Renal cortical epithelial cell (primary cell): Measurements from ENCODE around the gene NSUN4. TPM values are rescaled to one million over a fixed set of nuclear protein-coding genes. Genes with fewer than 3 reads are reported as not detected.
"Not testable (repeated sequence)": the region's sequence is repeated elsewhere in the genome, so short reads cannot be mapped to it uniquely, and the experiment has no call there.

Experiments used
- DNase-seq: peaks from one replicate; pipeline ENCODE4 v3.0.0-alpha.2; 2011; ENCODE audit warnings: low read depth
- total RNA-seq: library from RNA; depleted of rRNA; stranded (reverse); fragments of >200 nt; gene quantifications from 2 replicates; pipeline ENCODE4 v1.2.3, GENCODE V29; 2014

NSUN4 gene
- total RNA-seq, 1 donor from 2014 or later: 27.4 TPM

DNA sequence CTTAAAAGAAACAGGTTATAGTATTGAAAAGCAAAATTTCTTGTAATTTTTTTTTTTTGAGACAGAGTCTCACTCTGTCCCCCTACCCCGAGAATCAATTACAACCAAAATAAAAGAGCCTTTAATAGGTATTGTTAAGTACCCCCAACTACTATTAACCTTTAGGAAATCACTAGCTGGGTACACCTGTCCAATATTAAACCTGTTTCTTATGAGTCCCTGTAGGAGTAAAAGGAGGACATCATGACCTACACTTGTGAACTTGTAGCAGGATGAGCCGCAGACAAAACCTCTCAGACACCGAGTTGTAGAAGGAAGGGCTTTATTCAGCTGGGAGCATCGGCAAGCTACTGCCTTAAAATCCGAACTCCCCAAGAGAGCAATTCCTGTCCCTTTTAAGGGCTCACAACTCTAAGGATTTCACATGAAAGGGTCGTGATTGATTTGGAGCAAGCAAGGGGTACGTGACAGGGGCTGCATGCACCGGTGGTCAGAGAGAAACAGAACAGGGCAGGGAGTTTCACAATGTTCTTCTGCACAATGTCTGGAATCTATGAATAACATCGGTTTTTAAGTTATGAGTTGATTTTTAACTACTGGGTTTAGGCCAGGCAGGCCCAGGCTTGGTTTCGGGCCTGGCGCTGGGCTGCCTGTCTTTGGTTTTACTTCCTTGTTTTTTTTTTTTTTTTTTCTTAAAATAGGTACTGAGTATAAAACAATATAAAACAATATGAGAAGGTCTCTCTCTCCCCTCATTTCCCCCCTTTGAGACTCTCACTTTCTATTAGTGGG is 15.1 kb upstream of the NSUN4 start:
- peak; percentile 64 for DNase-seq

DNA sequence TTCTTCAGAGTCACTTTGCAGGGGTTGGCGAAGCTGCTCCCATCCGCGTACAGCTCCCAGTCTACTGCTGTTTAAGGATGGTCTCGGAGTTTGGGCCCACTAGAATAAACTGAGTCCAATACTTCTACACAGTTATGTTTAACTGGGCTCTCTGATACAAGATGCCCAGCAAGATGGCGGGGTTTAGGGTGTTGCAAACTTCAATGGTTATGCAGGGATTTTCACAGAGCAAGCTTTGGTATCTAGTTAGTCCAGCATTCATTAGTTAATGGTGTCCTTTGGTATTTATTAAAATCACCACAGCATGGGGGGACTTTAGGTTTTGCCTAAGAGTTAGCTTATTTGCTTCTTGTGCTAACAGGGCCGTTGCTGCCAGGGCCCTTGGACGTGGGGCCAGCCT is 12.4 kb upstream of the NSUN4 start:
- DNase-seq: not testable (repeated sequence)

DNA sequence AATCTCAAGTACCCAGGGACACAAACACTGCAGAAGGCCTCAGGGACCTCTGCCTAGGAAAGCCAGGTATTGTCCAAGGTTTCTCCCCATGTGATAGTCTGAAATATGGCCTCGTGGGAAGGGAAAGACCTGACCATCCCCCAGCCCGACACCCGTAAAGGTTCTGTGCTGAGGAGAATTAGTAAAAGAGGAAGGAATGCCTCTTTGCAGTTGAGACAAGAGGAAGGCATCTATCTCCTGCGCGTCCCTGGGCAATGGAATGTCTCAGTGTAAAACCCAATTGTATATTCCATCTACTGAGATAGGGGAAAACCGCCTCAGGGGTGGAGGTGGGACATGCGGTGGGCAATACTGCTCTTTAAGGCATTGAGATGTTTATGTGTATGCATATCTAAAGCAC is 10.8 kb upstream of the NSUN4 start:
- not testable (repeated sequence) for DNase-seq

DNA sequence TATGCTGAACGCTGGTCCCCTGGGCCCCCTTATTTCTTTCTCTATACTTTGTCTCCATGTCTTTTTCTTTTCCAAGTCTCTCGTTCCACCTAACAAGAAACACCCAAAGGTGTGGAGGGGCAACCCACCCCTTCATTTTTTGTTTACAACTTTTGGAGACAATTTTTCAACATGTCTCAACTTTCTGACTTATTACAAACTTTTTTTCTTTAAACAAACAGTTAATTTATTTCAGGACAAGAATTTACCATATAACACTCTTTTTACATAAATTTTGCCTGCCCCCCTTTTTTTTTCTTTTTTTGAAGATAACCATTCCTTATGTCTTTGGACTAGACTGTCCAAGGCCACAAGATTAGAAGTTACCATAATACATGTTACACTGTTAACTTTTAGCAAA is 10.2 kb upstream of the NSUN4 start:
- DNase-seq: not testable (repeated sequence)

DNA sequence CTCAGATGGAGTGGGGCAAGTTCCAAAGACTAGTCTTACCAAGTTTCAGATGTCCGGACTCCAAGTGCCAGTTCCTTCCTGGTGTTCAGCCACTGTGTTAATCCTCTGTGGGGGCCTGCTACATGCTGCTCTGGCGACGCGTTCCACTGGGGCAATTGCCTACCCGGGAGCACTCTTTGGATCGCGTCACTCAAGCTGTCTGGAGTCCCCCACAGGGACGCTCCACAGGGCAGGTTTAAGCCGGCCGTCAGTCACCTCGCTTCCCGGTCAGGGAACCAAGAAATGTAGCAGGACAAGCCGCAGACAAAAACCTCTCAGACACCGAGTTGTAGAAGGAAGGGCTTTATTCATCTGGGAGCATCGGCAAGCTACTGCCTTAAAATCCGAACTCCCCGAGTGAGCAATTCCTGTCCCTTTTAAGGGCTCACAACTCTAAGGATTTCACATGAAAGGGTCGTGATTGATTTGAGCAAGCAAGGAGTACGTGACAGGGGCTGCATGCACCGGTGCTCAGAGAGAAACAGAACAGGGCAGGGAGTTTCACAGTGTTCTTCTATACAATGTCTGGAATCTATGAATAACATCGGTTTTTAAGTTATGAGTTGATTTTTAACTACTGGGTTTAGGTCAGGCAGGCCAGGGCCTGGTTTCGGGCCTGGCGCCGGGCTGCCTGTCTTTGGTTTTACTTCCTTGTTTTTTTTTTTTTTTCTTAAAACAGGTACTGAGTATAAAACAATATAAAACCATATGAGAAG is 8.6 kb upstream of the NSUN4 start:
- DNase-seq: peak; percentile 21

DNA sequence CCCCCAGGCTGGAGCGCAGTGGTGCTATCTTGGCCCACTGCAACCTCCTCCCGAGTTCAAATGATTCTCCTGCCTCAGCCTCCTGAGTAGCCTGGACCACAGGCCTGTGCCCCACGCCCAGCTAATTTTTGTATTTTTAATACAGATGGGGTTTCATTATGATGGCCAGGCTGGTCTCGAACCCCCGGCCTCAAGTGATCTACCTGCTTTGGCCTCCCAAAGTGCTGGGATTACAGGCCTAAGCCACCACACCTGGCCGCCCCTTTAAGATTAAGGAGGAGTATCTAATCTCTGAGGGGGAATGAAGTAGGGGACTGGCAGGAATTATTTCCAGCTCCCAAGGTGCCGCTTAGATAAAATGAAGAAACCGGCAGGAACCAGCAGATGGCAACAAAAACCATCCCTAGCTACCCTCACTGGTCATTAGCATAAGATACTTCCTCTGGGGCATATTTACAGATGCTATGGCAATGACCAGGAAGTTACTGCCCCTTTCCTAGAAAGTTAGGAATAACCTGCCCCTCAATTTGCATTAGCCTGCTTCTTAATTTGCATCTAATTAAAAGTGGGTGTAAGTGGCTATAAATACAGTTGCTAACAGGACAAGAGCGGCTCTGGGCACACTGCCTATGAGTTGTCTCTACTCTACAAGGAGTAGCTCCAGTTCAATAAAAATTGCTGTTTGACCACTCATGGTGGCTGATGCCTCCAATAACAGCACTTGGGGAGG is 7.1 kb upstream of the NSUN4 start:
- peak; percentile 83 for DNase-seq

DNA sequence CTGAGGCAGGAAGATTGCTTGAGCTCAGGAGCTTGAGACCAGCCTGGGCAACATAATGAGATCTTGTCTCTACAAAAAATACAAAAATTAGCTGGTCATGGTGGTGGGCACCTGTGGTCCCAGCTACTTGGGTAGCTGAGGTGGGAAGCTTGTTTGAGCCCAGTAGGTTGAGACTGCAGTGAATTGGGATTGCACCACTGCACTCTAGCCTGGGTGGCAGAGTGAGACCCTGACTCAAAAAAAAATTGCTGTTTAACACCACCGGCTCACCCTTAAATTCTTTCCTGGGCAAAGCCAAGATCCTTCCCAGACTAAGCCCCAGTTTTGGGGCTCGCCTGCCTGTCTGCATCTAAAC is 6.6 kb upstream of the NSUN4 start:
- no peak for DNase-seq

DNA sequence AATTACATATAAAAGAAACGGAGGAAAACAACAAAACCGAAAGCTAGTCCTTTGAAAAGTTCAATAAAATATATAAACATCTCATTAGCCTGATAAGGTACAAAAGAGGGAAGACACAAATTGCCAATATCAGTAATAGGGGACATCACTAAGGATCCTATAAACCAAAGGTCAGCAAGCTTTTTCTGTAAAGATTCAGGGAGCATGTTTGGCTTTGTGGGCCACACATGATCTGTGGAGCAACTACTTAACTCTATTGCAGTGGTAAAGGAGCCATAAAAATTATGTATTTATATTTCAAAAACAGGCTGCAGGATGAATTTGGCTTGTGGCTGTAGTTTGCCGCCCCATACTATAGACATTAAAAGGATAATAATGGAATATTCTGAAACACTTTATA is 5.5 kb upstream of the NSUN4 start:
- no peak for DNase-seq

DNA sequence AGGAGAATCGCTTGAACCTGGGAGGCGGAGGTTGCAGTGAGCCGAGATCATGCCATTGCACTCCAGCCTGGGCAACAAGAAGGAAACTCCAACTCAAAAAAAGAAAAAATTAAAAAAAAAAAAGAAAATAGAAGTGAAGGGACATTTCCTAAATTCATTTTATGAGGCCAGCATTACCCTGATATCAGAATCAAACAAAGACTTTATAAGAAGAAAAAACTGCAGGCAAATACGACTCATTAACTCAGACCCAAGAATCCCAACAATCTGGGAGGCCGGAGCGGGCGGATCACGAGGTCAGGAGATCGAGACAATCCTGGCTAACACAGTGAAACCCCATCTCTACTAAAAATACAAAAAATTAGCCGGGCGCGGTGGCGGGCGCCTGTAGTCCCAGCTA is 3.2 kb upstream of the NSUN4 start:
- not testable (repeated sequence) for DNase-seq

DNA sequence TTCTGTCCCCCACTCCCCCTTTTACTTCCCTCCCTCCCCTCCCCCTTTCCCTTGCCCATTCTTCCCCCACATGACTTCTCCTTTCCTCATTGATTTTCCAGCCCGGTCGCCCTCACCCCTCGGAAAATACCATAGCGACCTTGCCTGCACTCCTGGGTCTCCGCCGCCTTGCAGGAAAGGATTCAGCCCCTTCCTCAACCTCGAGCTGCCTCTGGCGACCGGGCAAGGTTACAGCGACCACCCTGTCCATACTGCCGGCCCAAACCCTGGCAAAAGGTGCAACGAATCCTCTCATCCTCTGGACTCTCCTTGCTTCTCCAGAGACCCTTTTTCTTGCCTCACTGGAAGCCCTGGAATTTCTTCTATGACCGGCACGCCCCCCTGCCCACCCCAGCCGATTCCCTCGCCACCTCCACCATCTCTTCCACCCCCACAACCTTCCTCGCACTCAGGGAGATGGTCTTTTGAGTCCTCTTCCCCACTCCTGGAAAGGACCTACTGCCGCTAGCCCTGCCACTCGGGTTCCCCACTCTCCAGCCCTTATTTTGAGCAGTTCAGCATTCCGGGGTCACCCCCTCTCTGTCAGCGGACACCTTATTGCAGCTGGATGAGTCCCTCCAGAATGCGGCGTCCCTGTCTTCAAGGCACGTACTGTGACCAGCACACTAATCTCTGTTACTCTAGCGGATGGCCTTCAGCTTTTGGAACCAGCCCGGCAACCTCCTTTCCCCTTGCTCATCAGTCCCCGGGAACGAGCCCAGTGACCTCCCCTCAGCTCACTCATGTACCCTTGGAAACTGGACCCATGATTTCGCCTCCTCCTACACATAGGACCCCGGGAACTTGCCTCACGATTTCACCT is 846 bp downstream of the NSUN4 start:
- no peak for DNase-seq

DNA sequence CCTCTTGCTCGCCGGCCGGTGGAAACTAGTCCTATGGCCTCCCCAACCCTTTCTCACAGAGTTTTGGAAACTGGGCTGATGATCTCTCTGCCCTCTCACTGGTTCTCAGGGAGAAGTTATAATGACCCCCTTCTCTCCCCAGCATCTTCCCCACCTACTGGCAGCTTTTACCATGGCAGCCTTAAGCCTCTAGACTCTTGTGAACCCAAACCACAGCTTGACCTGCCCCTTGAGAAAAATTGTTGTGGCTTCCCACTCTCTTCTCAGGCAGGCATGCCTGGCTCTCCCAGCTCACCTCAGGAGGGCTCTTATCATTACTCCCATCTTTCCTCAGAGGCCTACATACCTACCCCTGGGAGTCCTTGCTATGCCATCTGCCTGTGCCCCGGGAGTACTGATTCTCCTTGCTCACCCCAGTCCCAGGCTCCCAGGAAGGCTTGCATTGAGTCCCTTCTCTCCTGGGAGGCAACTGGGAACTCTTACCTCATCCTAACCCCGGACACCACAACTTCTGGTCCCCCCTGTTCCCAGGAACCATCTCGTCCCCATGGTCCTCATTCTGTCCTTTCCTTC is 1.6 kb downstream of the NSUN4 start:
- DNase-seq: peak; percentile 83

DNA sequence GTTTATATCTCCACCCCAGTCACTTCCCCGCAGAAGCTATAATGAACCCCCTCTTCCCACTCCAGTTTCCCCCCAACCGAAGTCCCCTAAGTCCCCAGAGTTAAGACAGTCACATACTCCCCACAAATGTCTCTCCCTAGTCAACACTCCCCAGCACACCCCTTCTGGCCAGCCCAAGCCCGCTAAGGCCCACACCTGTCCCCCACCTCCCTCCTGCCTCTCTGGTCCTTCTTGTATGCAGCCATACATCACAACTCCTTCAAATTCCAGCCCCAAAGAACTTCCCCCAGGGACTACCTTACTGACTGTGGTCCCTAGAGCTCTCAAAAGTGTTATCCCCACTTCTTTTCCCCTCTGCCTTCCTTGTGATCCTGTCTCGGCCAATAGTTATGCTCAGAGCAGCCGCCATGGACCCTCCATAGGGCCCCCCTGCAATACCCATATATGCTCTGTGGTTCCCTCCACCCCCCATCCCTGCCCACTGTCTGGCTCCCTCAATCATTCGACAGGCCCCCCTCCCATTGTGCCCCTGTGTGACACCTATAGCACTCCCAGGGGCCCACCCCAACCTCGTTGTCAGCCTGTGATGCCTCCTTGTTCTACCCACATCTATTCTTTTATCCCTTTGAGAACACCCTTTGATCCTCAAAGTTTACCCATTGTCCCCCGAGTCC is 2.2 kb downstream of the NSUN4 start:
- no peak for DNase-seq

DNA sequence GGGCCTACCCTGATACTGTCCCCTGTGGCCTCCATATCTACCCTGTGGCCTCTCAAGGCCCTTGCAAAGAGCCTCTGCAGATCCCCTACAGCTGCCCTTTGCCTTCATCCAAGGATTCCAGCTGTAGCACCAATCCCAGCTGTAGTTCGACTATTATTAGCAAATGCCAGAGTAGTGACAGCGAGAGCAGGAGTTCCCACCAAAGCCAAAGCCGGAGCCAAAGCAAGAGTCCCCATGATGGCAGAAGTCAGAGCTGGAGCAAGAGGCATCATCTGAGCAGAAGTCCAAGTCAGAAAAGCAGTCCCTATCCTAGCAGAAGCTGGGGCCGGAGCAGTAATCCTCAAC is 2.7 kb downstream of the NSUN4 start:
- no peak for DNase-seq

DNA sequence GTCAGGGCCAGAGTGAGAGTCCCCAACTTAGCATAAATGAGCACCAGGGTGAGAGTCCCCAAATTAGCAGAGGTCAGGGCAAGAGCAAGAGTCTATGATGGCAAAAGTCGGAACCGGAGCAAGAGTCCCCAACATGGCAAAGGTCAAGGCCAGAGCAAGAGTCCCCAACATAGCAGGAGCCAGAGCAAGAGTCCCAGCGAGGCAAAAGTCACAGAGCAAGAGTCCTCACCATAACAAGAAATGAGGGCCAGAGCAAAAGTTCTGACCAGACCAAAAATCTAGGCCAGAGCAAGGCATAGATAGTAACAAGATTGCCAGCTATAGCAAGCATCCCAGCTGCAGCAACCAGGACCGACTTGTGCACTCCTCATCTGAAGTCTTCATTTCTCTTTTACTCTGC is 3.1 kb downstream of the NSUN4 start:
- no peak for DNase-seq

DNA sequence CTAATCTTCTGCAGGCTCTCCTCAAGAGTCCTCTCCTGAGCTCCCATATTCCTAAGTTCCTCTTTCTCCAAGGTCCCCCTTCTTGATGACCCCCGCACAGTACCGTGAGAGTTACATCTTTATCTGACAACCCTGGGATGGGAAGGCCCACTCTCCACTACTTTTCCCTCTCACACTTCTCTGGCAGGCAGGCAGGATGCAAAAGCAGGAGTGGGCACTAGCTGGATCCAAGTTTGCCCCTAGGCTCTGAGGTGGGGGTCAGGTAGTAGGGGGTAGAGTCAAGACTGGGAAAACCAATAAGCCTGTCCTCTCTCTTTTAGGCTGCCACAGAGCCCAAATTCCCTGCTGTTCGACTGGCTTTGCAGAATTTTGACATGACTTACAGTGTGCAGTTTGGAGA is 3.9 kb downstream of the NSUN4 start:
- no peak for DNase-seq

DNA sequence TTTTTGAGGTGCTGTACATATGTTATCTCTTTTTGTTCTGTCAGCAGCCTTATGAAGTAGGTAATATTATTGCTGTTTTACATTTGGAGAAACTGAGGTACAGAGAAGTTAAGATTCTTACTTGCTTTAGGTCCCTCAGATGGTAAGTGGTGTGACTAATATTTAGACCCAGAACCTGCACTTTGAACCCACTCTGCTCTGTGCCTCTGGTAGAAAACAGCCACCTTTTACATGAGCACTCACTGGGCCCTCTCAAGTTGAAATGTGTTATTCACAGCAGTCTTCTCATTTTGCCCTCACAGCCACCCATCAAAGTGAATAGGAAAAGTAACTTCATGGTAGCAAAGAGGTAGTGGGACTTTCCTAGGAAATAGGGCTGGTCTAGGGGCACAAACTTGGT is 4.7 kb downstream of the NSUN4 start:
- no peak for DNase-seq

DNA sequence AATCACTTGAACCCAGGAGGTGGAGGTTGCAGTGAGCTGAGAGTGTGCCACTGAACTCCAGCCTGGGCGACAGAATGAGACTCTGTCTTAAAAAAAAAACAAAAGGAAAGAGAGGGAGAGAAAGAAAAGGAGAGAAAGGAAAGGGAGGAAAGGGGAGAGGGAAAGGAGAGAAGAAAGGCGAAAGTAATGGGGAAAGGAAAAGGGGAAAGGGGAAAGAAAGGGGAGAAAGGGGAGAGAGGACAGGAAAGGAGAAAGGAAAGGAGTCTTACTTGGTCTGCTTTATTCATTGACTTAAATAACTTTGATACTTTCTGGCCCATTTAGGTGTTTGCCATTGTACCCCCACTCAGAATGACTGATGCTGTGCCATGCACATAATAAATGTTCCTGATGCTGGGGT is 11.8 kb downstream of the NSUN4 start:
- DNase-seq: no peak

DNA sequence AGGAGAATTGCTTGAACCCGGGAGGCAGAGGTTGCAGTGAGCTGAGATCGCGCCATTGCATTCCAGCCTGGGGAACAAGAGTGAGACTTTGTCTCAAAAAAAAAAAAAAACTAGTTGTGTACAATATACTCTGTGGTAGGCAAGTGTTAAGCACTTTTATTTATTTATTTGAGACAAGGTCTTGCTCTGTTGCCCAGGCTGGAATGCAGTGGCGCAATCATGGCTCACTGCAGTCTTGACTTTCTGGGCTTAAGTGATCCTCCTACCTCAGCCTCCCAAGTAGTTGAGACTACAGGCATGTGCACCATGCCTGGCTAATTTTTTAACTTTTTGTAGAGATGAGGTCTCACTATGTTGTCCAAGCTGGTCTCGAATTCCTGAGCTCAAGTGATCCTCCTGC is 15.3 kb downstream of the NSUN4 start:
- DNase-seq: peak; percentile 26

DNA sequence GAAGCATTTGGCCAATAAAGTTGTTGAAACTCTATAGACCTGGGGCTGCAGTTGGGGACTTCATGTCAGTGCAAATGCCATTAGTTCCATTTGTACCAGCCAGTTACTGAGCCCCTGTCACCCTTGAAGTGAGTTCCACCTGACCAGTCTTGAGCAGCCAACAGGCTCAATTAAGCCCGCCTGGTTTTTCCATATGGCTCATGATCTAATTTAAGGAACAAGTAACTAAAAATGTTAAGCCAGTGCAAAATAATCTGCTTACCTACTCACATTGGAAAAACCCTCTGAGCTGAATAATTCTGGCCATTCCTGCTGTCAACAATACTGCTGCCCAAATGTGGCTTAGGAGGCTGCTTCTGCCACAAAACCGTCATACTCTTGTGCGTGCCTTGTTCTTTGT is 21.6 kb downstream of the NSUN4 start:
- DNase-seq: no peak

DNA sequence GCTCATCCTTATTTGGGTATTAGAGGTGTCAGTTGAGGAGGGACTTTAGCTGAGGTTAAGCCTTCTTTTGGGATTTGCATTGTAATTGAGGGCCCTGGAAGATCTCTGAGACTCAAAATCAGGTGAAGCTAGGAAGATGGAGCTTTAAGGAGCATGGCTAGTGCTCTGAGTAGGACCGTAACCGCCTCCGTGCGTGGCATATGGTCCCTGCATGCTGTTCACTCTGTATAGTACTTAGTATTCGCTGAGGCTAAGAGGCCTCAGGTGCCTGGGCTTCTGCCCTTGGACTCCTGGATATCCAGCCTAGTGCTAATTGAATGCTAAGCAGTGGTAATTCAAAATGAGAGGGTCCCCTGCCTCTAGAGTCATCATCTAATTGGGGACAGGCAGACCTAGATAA is 22.5 kb downstream of the NSUN4 start:
- DNase-seq: no peak

DNA sequence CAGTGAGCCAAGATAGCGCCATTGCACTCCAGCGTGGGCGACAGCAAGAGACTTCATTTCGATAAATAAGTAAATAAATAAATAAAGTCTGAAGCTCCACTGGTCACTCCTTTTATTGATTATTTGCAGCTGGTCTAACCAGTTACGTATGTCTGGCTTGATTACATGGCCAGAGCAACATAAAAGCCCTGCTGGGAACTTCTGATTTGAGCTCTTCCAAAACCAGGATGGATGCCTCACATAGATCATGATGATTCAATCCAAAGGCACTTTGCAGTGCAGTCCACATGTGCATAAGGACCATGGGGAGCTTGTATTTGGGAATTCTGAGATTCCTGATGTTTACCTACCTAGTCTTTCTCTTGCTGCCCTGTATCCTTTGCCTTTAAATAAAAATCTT is 24.0 kb downstream of the NSUN4 start:
- no peak for DNase-seq
